B cell (primary cell): ENCODE results near the gene PAIP2B. TPM values are rescaled to one million over a fixed set of nuclear protein-coding genes. Genes with fewer than 3 reads are reported as not detected.

ENCODE experiments used
- ATAC-seq: fragments of 200-7000 bp; cut with Tn5 transposase; one replicate; pipeline ENCODE4 v1.10.0; 2021; ENCODE audit warnings: low read depth, mild to moderate bottlenecking, moderate number of reproducible peaks, moderate library complexity
- CTCF ChIA-PET: fragments of 350-600 bp; sonication (Branson Sonifier 250); formaldehyde crosslinking; loops from one replicate; lab custom pipeline; 2021; ENCODE audit warnings: antibody characterized with exemption, inconsistent platforms; lab: Charles Lee
- POLR2A ChIA-PET: fragments of 350-600 bp; sonication (Branson Sonifier 250); formaldehyde crosslinking; loops from one replicate; lab custom pipeline; 2021; ENCODE audit warnings: antibody characterized with exemption; lab: Charles Lee
- DNase-seq: peaks from one replicate; pipeline ENCODE4 v3.0.0; 2013
- H2AFZ ChIP-seq: 2 replicates; pipeline ENCODE4 v1.6.1; 2012; ENCODE audit warnings: mild to moderate bottlenecking, low read depth, low read length; ENCODE audit not compliant: insufficient read depth, poor library complexity, severe bottlenecking
- H3K27ac ChIP-seq, 2 donors: 1 replicate in 1 of 2; 2 replicates in 1 of 2; pipeline ENCODE4 v1.5.1; 2012 to 2013; ENCODE audit warnings: low read length in 2 of 2, mild to moderate bottlenecking in 2 of 2, moderate library complexity in 1 of 2
- H3K27me3 ChIP-seq, 4 experiments: fragments of 200-600 bp in 1 of 4; sonication (generic) in 1 of 4; replicated peaks in 1 of 4; 1 replicate in 2 of 4; 2 replicates in 2 of 4; pipeline versions ENCODE4 v1.6.1 to v1.7.0; 2013 to 2016; ENCODE audit warnings: low read length in 3 of 4, mild to moderate bottlenecking in 2 of 4, mixed read lengths in 1 of 4, moderate library complexity in 1 of 4; ENCODE audit not compliant: insufficient read depth in 4 of 4, control insufficient read depth in 3 of 4; ENCODE audit errors: control extremely low read depth in 1 of 4
- H3K36me3 ChIP-seq, 2 experiments: replicated peaks in 1 of 2; 1 replicate in 1 of 2; 2 replicates in 1 of 2; pipeline versions ENCODE4 v1.6.1 to v1.7.1; 2013; ENCODE audit warnings: low read length in 1 of 2; ENCODE audit not compliant: insufficient read depth in 2 of 2, control insufficient read depth in 1 of 2; ENCODE audit errors: control extremely low read depth in 1 of 2, extremely low read depth in 1 of 2
- H3K4me1 ChIP-seq, 2 donors: fragments of 200-600 bp in 1 of 2; sonication (generic) in 1 of 2; 1 replicate in 1 of 2; 2 replicates in 1 of 2; pipeline versions ENCODE4 v1.5.1 to v1.6.1; 2013 to 2017; ENCODE audit warnings: low read length in 2 of 2; ENCODE audit not compliant: control insufficient read depth in 2 of 2, insufficient read depth in 2 of 2
- H3K4me2 ChIP-seq: replicated peaks from 2 replicates; pipeline ENCODE3; 2012; ENCODE audit warnings: mild to moderate bottlenecking, low read depth, low read length; ENCODE audit not compliant: poor library complexity, severe bottlenecking
- H3K4me3 ChIP-seq, 5 experiments: fragments of 200-600 bp in 1 of 5; sonication (generic) in 1 of 5; 1 replicate in 3 of 5; 2 replicates in 2 of 5; pipeline versions ENCODE4 v1.5.1 to v1.7.0; 2011 to 2016; ENCODE audit warnings: low read length in 4 of 5, mild to moderate bottlenecking in 4 of 5, low read depth in 2 of 5, control low read depth in 1 of 5, moderate library complexity in 1 of 5; ENCODE audit not compliant: insufficient read depth in 1 of 5; ENCODE audit errors: control extremely low read depth in 1 of 5, extremely low read depth in 1 of 5
- H3K79me2 ChIP-seq: fragments of 200-600 bp; sonication (generic); one replicate; pipeline ENCODE4 v1.6.0; 2016; ENCODE audit warnings: low read length; ENCODE audit not compliant: control insufficient read depth, insufficient read depth
- H3K9ac ChIP-seq: fragments of 200-600 bp; sonication (generic); 2 replicates; pipeline ENCODE4 v1.6.1; 2017; ENCODE audit warnings: mild to moderate bottlenecking, low read length, moderate library complexity
- H3K9me3 ChIP-seq, 3 donors: one replicate each; pipeline versions ENCODE4 v1.6.1 to v1.7.1; 2013; ENCODE audit warnings: low read length in 2 of 3; ENCODE audit not compliant: control insufficient read depth in 2 of 3, insufficient read depth in 1 of 3; ENCODE audit errors: control extremely low read depth in 1 of 3
- H4K20me1 ChIP-seq: 2 replicates; pipeline ENCODE4 v1.6.0; 2012; ENCODE audit warnings: mild to moderate bottlenecking, low read length; ENCODE audit not compliant: insufficient read depth, control insufficient read depth, poor library complexity, severe bottlenecking
- H3K27ac Mint-ChIP-seq: one replicate; pipeline ENCODE4 v1.8.0; 2021; ENCODE audit warnings: mixed read lengths
- H3K27me3 Mint-ChIP-seq: one replicate; pipeline ENCODE4 v1.8.0; 2021; ENCODE audit warnings: mixed read lengths
- H3K4me1 Mint-ChIP-seq: one replicate; pipeline ENCODE4 v1.8.0; 2021; ENCODE audit warnings: mixed read lengths
- H3K4me3 Mint-ChIP-seq: one replicate; pipeline ENCODE4 v1.8.0; 2021; ENCODE audit warnings: mixed read lengths
- H3K9me3 Mint-ChIP-seq: one replicate; pipeline ENCODE4 v1.8.0; 2022; ENCODE audit warnings: mixed read lengths; ENCODE audit not compliant: insufficient read depth
- EZH2 ChIP-seq: IDR thresholded peaks from 2 replicates; pipeline ENCODE4 v1.6.1; 2012; ENCODE audit warnings: borderline replicate concordance, low read depth, mild to moderate bottlenecking, moderate library complexity, low read length; ENCODE audit not compliant: insufficient read depth, poor library complexity, severe bottlenecking
- WGBS: methylation state at CpG from one replicate; pipeline ENCODE4 v1.1.5; 2013; ENCODE audit warnings: missing lambda C conversion rate; ENCODE audit not compliant: insufficient coverage; 5-methylcytosine and 5-hydroxymethylcytosine counted together
- intact Hi-C: fragments of 100-400 bp; cut with micrococcal nuclease; formaldehyde crosslinking; loops from one replicate; pipeline ENCODE4 v1.10.0; 2022
- polyA plus RNA-seq: library from polyadenylated mRNA; depleted of rRNA; stranded (reverse); fragments of >200 nt; gene quantifications from 2 replicates; pipeline ENCODE4 v1.2.3, GENCODE V29; 2012
- total RNA-seq, 2 donors: library from RNA; stranded (reverse); fragments of 120-200 nt in 1 of 2; gene quantifications; 1 replicate in 1 of 2; 2 replicates in 1 of 2; pipeline versions ENCODE4 v1.2.3 to v1.2.4, GENCODE V29; 2013 to 2022
- TF ChIP-seq, protein P1 (sequence below): fragments of 200-600 bp; IDR thresholded peaks from one replicate; pipeline ENCODE4 v1.8.0; 2022; ENCODE audit warnings: antibody characterized with exemption, mild to moderate bottlenecking

Gene PAIP2B
- total and polyA plus RNA-seq, 2 donors (not counting 1 experiment from before 2014, with no cell fraction given) = 4.7 to 10.2 TPM

DNA sequence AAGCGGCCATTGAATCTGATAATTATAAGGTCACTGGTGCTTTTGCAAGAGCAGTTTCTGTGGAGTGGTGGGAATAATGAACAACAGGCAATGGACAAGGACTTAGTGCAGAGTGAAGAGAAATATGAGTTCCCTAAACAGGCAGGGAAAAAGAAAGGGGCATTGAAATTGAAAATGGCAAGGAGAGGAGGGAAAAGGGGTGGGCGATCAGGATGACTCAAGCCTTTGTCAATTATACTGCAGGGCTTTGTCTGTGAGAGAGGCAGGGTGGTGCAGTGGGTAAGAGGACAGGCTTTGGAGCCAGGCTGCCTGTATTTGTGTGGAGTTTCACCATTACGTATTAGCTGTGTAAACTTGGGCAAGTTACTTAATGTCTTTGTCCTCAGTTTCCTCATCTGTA lies 29.5 kb upstream of the PAIP2B start:
- H3K27ac ChIP-seq = no peak overlapping the region
- H3K79me2 ChIP-seq = no peaks in the 10 kb centered on the region
- no peaks in the 10 kb centered on the region for H3K36me3 ChIP-seq
- peaks cover 33% of the 10 kb centered on the region for H3K27me3 Mint-ChIP-seq
- intact Hi-C loops = no loop called here
- no peak overlapping the region for H3K4me3 ChIP-seq
- H4K20me1 ChIP-seq = no peaks in the 10 kb centered on the region
- H3K27me3 ChIP-seq = peaks cover 0 to 14% (median 3%) of the 10 kb centered on the region in 4 experiments
- H3K4me1 ChIP-seq = no peaks in the 10 kb centered on the region
- H3K9ac ChIP-seq = no peak overlapping the region
- H3K4me1 Mint-ChIP-seq = peaks cover 3% of the 10 kb centered on the region
- WGBS = 93% methylated on average over 2 of the region's 3 CpGs
- no peaks in the 10 kb centered on the region for H3K9me3 ChIP-seq
- H3K9me3 Mint-ChIP-seq = no peaks in the 10 kb centered on the region
- H3K27ac Mint-ChIP-seq = no peak overlapping the region
- H3K4me2 ChIP-seq = no peak overlapping the region
- CTCF ChIA-PET = interaction anchor here (0.9 to 1.5 kb wide), 3 partner anchors 20 to 44 kb away, joined by 3 read pairs; no protein-coding TSS in a partner anchor
- ATAC-seq = no peak
- DNase-seq = no peak
- no peak overlapping the region for H3K4me3 Mint-ChIP-seq
- TF ChIP-seq, protein P1, sequence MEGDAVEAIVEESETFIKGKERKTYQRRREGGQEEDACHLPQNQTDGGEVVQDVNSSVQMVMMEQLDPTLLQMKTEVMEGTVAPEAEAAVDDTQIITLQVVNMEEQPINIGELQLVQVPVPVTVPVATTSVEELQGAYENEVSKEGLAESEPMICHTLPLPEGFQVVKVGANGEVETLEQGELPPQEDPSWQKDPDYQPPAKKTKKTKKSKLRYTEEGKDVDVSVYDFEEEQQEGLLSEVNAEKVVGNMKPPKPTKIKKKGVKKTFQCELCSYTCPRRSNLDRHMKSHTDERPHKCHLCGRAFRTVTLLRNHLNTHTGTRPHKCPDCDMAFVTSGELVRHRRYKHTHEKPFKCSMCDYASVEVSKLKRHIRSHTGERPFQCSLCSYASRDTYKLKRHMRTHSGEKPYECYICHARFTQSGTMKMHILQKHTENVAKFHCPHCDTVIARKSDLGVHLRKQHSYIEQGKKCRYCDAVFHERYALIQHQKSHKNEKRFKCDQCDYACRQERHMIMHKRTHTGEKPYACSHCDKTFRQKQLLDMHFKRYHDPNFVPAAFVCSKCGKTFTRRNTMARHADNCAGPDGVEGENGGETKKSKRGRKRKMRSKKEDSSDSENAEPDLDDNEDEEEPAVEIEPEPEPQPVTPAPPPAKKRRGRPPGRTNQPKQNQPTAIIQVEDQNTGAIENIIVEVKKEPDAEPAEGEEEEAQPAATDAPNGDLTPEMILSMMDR = no peak
- TF ChIP-seq EZH2 = no peak
- POLR2A ChIA-PET = no interaction called here
- no peak overlapping the region for H2AFZ ChIP-seq

DNA sequence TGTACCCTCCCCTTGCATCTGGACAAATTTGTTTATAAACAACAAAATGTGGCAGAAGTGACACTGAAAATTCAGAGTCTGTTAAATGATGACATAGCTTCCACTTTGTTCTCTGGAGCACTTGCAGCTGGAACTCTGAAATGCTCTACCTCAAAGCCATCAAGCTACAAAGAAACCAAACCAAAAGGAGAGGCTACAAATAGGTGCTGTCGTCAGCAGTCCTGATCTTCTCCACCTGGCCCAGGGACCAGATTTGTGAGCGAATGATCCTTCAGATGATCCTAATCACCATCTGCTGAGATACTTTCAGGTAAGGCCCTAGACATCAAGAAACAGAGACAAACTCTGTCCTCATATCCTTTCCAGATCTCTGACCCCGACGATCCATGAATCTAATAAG lies 27.9 kb upstream of the PAIP2B start:
- no peak overlapping the region for H3K4me3 Mint-ChIP-seq
- ChIA-PET POLR2A (no interaction called here), CTCF (no interaction called here)
- no peaks in the 10 kb centered on the region for H3K9me3 Mint-ChIP-seq
- no peak overlapping the region for H3K4me3 ChIP-seq
- H3K27ac ChIP-seq = no peak overlapping the region
- no peaks in the 10 kb centered on the region for H4K20me1 ChIP-seq
- no peaks in the 10 kb centered on the region for H3K36me3 ChIP-seq
- no peak for TF ChIP-seq EZH2
- TF ChIP-seq, protein P1 = no peak
- peaks cover 43% of the 10 kb centered on the region for H3K27me3 Mint-ChIP-seq
- H3K27me3 ChIP-seq = peaks cover 0 to 14% (median 3%) of the 10 kb centered on the region in 4 experiments
- no peak overlapping the region for H3K27ac Mint-ChIP-seq
- DNase-seq (no peak), ATAC-seq (no peak)
- 100% methylated on average over 2 of the region's 4 CpGs for WGBS
- no peak overlapping the region for H2AFZ ChIP-seq
- intact Hi-C loops = no loop called here
- peaks cover 4% of the 10 kb centered on the region for H3K4me1 Mint-ChIP-seq
- peaks cover 5 to 7% of the 10 kb centered on the region in 2 donors for H3K4me1 ChIP-seq
- no peak overlapping the region for H3K4me2 ChIP-seq
- no peaks in the 10 kb centered on the region for H3K79me2 ChIP-seq
- H3K9me3 ChIP-seq = peaks cover 0 to 6% (median 0%) of the 10 kb centered on the region in 3 donors
- H3K9ac ChIP-seq = no peak overlapping the region
